ENCODE results near the gene GNG3. TPM values are rescaled to one million over a fixed set of nuclear protein-coding genes. Genes with fewer than 3 reads are reported as not detected.

The GNG3 gene
- total and polyA plus RNA-seq, 2 of the 4 experiments (the other 2 are of a cell fraction), result not detected

DNA sequence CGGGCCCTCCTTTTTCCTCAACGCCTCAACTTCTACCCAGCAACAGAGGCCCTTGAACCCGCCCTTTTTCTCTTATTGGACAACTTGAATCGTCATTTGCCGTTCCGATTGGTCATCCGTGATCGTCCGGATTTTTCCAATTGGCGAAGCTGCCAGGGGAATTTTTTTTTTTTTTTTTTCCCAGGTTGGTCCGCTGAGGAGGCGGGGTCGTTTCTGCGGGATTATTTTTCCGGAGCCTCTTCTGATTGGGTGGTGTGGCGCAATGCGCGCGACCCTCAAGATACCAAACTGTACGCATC is 20.3 kb downstream of the GNG3 start:
- intact Hi-C loops (cut with micrococcal nuclease) (loop anchor here (5.0 kb wide), 2 partner anchors 34 to 134 kb away; partner anchors contain the start of gene POLR2G), dilution Hi-C loops (cut with HindIII; ENCODE audit: low sequenced_read_pairs, unreplicated experiment) (no loop called here), in situ Hi-C loops (cut with MboI; ENCODE audit: low sequenced_read_pairs) (no loop called here)
- Histone ChIP-seq H2BK120ac (ENCODE audit: low read depth, low read length) (peak overlapping the region; percentile 95), H3K4ac (ENCODE audit: low read depth, low read length) (peak overlapping the region; percentile 98), H3K14ac (replicated peaks; ENCODE audit: low read depth, low read length) (peak overlapping the region; percentile 99), H2BK5ac (ENCODE audit: low read depth, low read length, poor library complexity, severe bottlenecking) (peak overlapping the region; percentile 95), H2AFZ (replicated peaks; ENCODE audit: low read length, poor library complexity) (peak overlapping the region; percentile 98), H2BK15ac (ENCODE audit: low read depth, low read length) (peak overlapping the region; percentile 93; the same call in 1 of the 3 replicates), H3K9me3 (ENCODE audit: control insufficient read depth, insufficient read depth, low read length) (no peaks in the 10 kb centered on the region), H2AK5ac (ENCODE audit: low read depth, low read length) (peak overlapping the region; percentile 94), H3K4me1 (ENCODE audit: control insufficient read depth, insufficient read depth, low read length) (peaks cover 4% of the 10 kb centered on the region), H3K79me1 (ENCODE audit: low read depth in 1 of 2, low read length in 2 of 2) (peaks cover 8 to 28% of the 10 kb centered on the region in 2 experiments; a peak in 3 of 4 replicates), H4K91ac (ENCODE audit: insufficient read depth, low read depth, low read length) (peak overlapping the region; percentile 99), H3K4me2 (ENCODE audit: low read depth, low read length) (peak overlapping the region; percentile 91), H3K9me1 (ENCODE audit: insufficient read depth, low read length) (no peaks in the 10 kb centered on the region), H2AK9ac (replicated peaks; ENCODE audit: low read depth, low read length, poor library complexity) (peak overlapping the region; percentile 99), H3K36me3 (ENCODE audit: control insufficient read depth, insufficient read depth, low read length) (peaks cover 9% of the 10 kb centered on the region), H3K23ac (ENCODE audit: low read depth, low read length) (peak overlapping the region; percentile 98), H3K18ac (ENCODE audit: low read depth, low read length) (peak overlapping the region; percentile 82), H3K27me3 (ENCODE audit: control insufficient read depth, insufficient read depth, low read length) (no peaks in the 10 kb centered on the region), H4K20me1 (ENCODE audit: insufficient read depth, low read length) (peaks cover 42% of the 10 kb centered on the region), H3K27ac (ENCODE audit: insufficient read depth, low read length) (peak overlapping the region; percentile 94), H3K9ac (ENCODE audit: low read depth, low read length) (peak overlapping the region; percentile 87), H3K4me3 (ENCODE audit: insufficient read depth, low read depth, low read length) (peak overlapping the region; percentile 85), H2BK20ac (ENCODE audit: low read depth, low read length) (no peak overlapping the region; the same call in 1 of the 2 replicates), H4K5ac (ENCODE audit: low read depth, low read length) (peak overlapping the region; percentile 93), H4K8ac (ENCODE audit: low read depth in 2 of 2, low read length in 2 of 2) (peak overlapping the region; percentile 98 to 100), H3K56ac (ENCODE audit: extremely low read depth, insufficient read depth, low read length) (peak overlapping the region; percentile 99)
- POLR2A ChIA-PET (ENCODE audit: unreplicated experiment), result interaction anchor here (0.8 to 1.8 kb wide), 7 partner anchors 10 to 128 kb away, joined by 3 to 7 read pairs (median 5); partner anchors contain the start of genes LBHD1, STX5, UQCC3 and ZBTB3
- peak; percentile 83 for TF ChIP-seq CEBPB (IDR thresholded peaks at IDR 0.05; ENCODE audit: low read depth, low read length)
- TF ChIP-seq RFX5 (IDR thresholded peaks at IDR 0.05; ENCODE audit: low read depth, low read length), result peak; percentile 97
- TF ChIP-seq RAD21 (IDR thresholded peaks at IDR 0.05; ENCODE audit: low read length), result no peak
- TF ChIP-seq FOS (IDR thresholded peaks at IDR 0.05; ENCODE audit: low read depth, low read length), result peak; percentile 39; the same call in 1 of the 2 replicates
- DNase-seq, result peak; percentile 97
- CTCF ChIA-PET, result interaction anchor here (0.6 kb wide), 2 partner anchors 134 to 333 kb away, joined by 3 to 4 read pairs; no protein-coding TSS in a partner anchor
- BruUV-seq (replicated peaks), result no TSS peak
- ATAC-seq (ENCODE audit: low read depth), result peak; percentile 57
- WGBS, 2 experiments (ENCODE audit: extremely low coverage in 2 of 2, insufficient read length in 1 of 2), result no CpG with 5 or more reads among the region's 20 CpGs

Measured in IMR-90 (cell line).